GM18873 (cell line): ENCODE data around the gene HS6ST3.
"Not testable (repeated sequence)": the region's sequence is repeated elsewhere in the genome, so short reads cannot be mapped to it uniquely, and the experiment has no call there.

Source experiments
- ATAC-seq: cut with Tn5 transposase; IDR thresholded peaks from one replicate; pipeline ENCODE4 v1.9.1; 2021; ENCODE audit warnings: mild to moderate bottlenecking, moderate library complexity, moderate number of reproducible peaks; ENCODE audit not compliant: unreplicated experiment, low FRiP score

The HS6ST3 gene

DNA sequence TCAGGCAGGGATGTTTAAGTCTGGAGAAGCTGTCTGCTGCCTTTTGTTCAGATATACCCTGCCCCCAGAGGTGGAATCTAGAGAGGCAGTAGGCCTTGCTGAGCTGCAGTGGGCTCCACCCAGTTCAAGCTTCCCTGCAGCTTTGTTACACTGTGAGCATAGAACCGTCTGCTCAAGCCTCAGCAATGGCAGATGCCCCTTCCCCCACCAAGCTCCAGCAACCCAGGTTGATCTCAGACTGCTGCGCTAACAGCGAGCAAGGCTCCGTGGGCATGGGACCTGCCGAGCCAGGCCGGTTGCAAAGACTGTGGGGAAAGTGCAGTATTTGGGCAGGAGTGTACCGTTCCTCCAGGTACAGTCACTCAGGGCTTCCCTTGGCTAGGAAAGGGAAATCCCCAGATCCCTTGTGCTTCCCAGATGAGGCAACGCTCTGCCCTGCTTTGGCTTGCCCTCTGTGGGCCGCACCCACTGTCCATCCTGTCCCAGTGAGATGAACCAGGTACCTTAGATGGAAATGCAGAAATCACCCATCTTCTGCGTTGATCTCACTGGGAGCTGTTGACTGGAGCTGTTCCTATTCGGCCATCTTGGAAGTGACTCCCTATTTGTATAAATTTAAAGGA lies 434.6 kb downstream of the HS6ST3 start:
- not testable (repeated sequence) for ATAC-seq

GRCh38 chr13:96525715-96526114 lies 435.8 kb downstream of the HS6ST3 start:
- no peak for ATAC-seq

DNA sequence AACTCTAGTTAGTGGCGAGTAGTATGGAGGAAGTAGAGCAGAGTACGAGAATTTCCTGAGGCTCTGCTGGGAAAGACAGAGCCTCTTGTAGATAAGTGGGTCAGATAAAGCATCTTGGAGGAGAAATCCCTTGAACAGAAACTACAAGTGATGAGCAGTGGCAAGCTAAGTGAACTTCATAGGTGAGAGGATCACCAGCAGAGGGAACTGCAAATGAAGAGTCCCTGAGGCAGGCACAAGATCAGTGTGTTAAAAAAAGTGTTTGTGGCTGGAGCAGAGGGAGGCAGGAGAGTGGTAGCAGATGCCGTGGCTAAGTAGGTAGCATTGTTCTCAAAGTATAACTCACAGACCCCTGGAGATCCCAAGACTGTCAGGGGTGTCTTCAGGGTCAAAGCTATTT lies 437.6 kb downstream of the HS6ST3 start:
- ATAC-seq = no peak

DNA sequence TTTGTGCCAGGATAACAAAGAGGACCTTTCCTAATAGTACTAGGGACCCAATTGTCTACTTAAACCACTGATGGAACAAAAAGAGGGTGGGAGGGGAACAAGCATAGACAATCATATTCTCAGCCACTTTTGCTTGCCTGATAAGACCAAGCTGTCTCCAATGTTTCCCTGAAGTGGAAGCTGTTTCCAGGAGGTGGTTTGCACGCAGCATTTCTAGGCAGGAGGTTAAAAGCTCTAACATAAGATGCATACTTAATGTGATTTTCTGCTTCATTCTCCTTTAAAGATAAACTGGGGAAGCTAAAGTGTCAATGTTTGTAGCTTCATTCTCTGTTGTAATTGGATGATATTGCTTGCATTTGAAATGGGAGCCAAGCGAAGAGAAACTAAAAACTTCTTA lies 442.9 kb downstream of the HS6ST3 start:
- no peak for ATAC-seq

DNA sequence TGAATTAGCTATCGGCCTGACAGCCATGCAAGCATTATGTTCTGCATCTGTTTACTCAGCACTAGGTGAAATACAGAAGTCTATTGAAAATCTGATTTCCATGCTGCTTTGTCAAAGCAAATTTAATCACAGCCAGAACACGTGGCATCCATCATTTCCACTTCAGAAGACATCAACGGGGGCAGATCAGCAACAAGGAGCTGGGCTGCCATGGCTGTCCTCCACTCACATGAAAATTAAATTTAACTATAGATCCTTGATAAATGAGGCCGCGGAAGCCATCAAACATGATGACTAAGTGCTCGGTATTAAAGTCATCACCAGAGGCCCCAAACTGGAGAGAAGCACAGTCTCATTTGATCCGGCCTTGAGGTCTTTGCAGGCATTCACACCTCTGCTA lies 443.5 kb downstream of the HS6ST3 start:
- no peak for ATAC-seq

GRCh38 chr13:96539791-96540190 lies 449.9 kb downstream of the HS6ST3 start:
- ATAC-seq = no peak

DNA sequence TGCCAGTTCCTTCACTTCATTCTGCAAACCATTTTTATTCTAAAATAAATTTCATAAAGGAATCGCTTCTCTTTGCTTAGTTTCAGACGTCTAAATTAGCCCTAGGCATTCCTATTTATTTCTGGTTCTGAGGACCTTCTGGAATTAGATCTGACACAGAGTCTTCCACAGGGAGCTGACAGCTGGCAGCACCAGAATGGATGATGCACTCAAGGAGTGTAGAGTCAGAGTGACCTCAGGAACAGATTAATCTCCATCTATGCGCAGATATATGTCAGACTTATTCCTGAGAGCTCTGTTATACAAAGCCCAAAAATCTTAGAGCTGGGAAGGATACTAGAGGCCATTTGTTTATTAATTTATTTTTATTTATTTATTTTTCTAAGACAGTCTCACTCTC lies 450.8 kb downstream of the HS6ST3 start:
- no peak for ATAC-seq

DNA sequence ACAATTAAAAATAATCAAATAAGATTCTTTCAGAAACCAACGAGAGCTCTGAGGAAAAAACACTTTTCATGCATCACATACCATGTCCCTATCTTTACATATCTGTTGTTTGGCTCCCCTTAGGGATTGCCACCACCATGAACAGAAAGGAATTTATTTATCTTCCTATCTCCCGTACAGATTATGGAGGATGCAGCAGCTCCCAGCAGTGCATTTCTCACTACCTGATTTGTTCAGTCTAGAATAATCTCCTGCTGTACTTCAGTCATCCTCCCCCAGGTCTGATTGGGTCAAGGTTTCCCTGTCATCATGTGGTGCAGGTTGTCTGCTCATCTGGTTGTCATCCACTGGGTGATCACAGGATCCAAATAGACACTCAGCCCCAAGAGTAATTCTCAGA lies 453.1 kb downstream of the HS6ST3 start:
- ATAC-seq = no peak

DNA sequence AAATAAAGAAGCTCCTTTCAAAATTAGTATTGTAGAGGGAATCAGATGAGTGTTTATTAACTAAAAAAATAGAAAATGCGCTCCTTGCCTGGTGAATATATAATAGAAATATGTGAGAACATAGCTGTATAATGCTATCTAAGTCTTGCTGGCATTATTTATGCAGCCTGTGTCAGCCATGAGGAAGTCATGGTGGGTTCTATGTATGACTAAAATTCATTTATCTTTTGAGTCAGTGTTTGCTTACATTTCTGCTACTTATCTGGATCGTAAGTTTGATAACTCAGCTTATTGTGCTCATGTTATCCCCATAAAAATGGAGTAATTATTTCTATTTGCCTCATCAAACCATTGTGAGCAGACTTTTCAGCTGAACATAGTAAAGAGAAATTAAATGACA lies 455.1 kb downstream of the HS6ST3 start:
- no peak for ATAC-seq

DNA sequence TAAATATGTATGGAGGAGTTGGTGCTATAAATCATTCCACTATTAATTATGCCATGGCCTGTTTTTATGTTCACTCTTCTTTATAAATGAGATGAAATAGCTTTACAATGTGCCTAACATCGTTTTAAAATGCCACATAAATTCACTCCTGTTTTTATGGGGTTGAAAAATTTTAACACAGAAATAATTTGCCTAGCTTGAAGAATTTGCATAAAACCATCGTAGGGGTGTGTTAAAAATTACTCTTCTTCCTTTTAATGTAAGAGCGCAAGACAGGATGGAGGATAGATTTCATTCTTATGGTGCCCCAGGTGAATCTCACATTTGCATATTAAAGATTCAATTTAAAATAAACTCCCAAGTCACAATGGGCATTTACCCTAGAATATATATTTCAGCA lies 456.6 kb downstream of the HS6ST3 start:
- no peak for ATAC-seq

DNA sequence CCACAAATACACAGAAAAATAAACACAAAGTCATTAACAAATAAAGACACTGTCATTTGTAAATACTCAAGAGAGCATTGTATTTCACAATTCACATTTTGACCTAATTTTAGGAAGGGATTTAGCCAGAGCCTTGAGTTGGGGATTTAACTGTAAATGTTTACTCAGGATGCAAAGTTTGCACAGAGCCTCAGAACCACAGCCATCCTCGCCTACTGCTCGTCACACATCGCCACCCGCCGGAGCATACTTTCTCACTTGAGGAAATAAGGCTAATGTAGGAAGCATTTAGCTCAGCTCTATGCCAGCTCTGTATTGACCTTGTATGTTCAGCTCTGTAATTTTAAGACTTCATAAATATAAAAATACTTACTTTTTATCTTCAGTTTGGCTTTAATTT lies 461.6 kb downstream of the HS6ST3 start:
- no peak for ATAC-seq

DNA sequence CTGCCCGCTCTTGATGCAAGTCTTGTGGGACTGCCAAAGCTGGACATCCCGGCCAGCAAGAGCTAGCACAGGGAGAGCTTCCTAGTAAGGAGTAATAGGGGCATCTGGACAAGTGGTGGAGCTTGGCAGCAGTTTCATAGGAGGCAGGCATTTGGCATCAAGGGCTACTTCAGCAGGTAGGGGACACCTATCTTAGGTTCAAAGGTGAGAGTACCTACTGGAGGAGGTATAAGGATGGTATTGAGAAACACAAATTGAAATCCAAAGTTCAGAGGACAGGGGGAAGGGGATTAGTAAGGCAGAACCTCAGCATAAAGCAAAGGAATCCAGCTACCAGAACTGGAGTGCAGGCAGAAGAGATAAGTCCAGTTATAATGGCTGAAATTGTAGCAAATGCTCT lies 462.7 kb downstream of the HS6ST3 start:
- ATAC-seq = no peak

GRCh38 chr13:96553796-96554195 lies 463.9 kb downstream of the HS6ST3 start:
- ATAC-seq = no peak

DNA sequence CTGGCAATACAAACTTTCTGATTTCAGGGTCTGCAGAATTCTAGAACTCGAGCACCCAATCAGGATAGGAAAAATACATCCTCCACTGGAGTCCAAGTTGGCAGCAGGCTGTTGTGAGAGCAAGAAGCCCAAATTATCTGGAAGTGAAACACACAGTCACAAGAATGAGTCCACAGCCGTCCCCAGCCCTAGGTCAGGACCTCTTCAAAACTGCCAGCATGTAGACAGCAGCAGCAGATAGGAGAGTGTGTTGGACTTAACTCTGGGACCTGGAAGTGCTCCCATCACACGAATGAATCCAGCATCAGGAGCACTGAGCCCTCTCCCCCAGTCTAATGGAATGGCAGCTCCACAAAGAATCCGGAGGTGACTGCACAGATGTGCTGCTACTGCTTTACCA lies 483.7 kb downstream of the HS6ST3 start:
- ATAC-seq = no peak

DNA sequence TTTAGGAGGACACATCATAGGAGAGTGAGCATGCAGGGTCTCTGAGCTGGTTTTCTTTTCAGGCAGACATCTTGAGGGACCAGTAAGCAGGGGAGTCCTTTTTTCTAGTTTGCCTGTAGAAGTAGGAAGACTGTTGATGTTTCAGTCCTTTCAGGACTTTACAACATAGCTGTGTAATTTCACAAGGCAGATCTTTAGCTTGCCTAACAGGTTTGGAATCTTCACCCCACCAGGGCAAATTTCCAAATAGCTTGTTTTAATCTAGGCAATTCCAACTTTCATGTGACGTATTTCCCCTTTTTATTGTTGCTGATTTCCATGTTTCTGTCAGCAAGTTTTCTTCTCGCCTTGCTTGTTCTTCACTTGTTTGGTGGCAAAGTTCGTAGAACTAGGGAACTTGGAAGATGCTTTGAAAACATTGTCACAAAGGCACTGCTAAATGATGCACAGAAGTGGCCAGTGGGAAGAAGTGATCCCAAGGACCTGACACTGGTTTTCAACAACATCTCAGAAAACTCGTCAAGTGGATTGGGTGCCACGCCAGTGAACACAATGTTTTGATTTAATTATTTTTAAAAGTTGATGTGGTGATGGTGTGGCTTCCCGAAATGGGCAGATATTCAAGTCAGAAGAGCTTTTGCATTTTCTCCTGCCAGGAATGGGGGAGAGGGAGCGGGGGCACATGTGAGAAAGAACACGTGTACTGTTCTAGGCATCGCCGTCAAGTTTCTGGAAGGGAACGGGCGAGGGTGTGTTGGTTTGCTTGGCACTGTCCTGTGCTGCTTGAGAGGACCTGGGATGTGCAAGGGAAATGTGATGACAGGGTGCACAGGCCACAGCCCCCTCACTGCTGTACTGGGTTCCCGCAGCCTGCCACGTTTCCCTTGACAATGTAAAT lies 485.8 kb downstream of the HS6ST3 start:
- ATAC-seq = no peak

DNA sequence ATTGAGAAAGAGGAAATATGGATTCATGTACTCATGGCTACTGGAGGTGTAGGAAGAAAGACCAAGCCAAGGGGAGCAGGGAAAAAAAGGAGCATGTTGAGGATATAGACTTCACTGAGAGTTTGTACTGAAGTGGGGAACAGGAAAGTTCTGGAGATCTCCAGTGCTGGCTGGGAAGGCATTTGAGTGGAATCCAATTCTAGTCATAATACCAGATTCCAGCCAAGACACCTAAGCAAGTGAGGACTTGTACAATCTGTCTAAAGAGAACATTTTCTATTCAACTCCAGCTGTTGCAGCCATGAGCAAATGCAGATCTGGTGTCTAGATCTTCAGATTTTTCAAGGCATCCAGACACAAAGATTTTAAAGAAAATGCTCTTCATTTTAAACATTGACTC lies 491.8 kb downstream of the HS6ST3 start:
- no peak for ATAC-seq

- ATAC-seq = no peak
Measured at GRCh38 chr13:96615252-96615651, 525.3 kb downstream of the HS6ST3 start.

GRCh38 chr13:96617528-96617927 lies 527.6 kb downstream of the HS6ST3 start:
- no peak for ATAC-seq

- ATAC-seq = no peak
Measured at GRCh38 chr13:96621634-96622183, 531.8 kb downstream of the HS6ST3 start.

DNA sequence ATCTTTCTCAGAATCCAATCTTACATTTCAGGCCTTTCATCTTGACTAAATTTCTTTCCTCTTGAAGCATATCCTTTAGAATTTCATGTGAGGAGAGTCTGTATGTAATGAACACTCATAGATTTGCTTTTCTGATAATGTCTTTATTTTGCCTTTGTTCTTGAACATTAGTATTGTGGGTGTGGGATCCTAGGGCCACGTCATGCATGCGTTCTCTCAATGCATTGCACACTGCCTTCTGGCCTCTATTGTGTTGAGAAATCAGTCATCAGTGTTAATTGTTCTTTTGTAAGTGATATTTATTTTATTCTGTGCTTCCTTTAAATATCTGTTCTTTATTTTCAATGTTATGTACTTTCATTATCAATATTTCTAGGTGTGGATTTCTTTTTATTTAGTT lies 539.4 kb downstream of the HS6ST3 start:
- no peak for ATAC-seq

GRCh38 chr13:96632536-96633320 lies 542.8 kb downstream of the HS6ST3 start:
- ATAC-seq = no peak
